GM23338 (cell line): Measurements from ENCODE around the gene SLC19A1.

Source experiments
- CREB1 ChIP-seq: fragments of 250-450 bp; sonication (Bioruptor Pico); IDR thresholded peaks from 2 replicates; pipeline ENCODE4 v1.5.0; 2020; ENCODE audit warnings: low read depth, mild to moderate bottlenecking, moderate library complexity
- EZH2 ChIP-seq: fragments of 200-600 bp; sonication (generic); IDR thresholded peaks from one replicate; pipeline ENCODE4 v1.8.0; 2017; ENCODE audit warnings: antibody characterized with exemption, mild to moderate bottlenecking, low read depth; ENCODE audit not compliant: unreplicated experiment
- EZH2phosphoT487 ChIP-seq: fragments of 200-600 bp; sonication (generic); IDR thresholded peaks from one replicate; pipeline ENCODE4 v1.8.1; 2018; ENCODE audit warnings: antibody characterized with exemption; ENCODE audit not compliant: unreplicated experiment
- JUNB ChIP-seq: IDR thresholded peaks from one replicate; pipeline ENCODE4 v1.6.1; 2016; ENCODE audit warnings: antibody characterized with exemption; ENCODE audit not compliant: unreplicated experiment
- NANOG ChIP-seq: IDR thresholded peaks from 2 replicates; pipeline ENCODE4 v1.6.1; 2016; ENCODE audit warnings: antibody characterized with exemption, borderline replicate concordance
- POLR2AphosphoS5 ChIP-seq: IDR thresholded peaks from 2 replicates; pipeline ENCODE4 v1.6.1; 2016; ENCODE audit warnings: antibody characterized with exemption, low read depth
- STAT1 ChIP-seq: IDR thresholded peaks from one replicate; pipeline ENCODE4 v1.6.1; 2016; ENCODE audit warnings: antibody characterized with exemption; ENCODE audit not compliant: unreplicated experiment
- ZNF114 ChIP-seq: fragments of 250-450 bp; sonication (Bioruptor Pico); IDR thresholded peaks from 2 replicates; pipeline ENCODE4 v1.5.0; 2020; ENCODE audit warnings: mild to moderate bottlenecking, moderate library complexity
- ZNF331 ChIP-seq: fragments of 250-450 bp; sonication (Bioruptor Pico); IDR thresholded peaks from 2 replicates; pipeline ENCODE4 v1.5.0; 2020; ENCODE audit warnings: low read depth, mild to moderate bottlenecking, moderate library complexity
- TF ChIP-seq, protein P1 (sequence below): IDR thresholded peaks from one replicate; pipeline ENCODE4 v1.6.1; 2018; ENCODE audit warnings: antibody characterized with exemption; ENCODE audit not compliant: unreplicated experiment
- TF ChIP-seq, protein P2 (sequence below), 2 experiments: fragments of 200-600 bp in 1 of 2; sonication (generic) in 1 of 2; conservative IDR thresholded peaks; 2 replicates each; pipeline versions ENCODE4 v1.5.1 to v1.6.1; 2016 to 2017; ENCODE audit warnings: antibody characterized with exemption in 2 of 2, low read depth in 2 of 2, mild to moderate bottlenecking in 2 of 2, moderate library complexity in 1 of 2
- TF ChIP-seq, protein P3 (sequence below): IDR thresholded peaks from 2 replicates; pipeline ENCODE4 v1.6.1; 2016; ENCODE audit warnings: antibody characterized with exemption
- TF ChIP-seq, protein P4 (sequence below): fragments of 250-450 bp; sonication (Bioruptor Pico); IDR thresholded peaks from 2 replicates; pipeline ENCODE4 v1.5.0; 2020; ENCODE audit warnings: mild to moderate bottlenecking, moderate library complexity

DNA sequence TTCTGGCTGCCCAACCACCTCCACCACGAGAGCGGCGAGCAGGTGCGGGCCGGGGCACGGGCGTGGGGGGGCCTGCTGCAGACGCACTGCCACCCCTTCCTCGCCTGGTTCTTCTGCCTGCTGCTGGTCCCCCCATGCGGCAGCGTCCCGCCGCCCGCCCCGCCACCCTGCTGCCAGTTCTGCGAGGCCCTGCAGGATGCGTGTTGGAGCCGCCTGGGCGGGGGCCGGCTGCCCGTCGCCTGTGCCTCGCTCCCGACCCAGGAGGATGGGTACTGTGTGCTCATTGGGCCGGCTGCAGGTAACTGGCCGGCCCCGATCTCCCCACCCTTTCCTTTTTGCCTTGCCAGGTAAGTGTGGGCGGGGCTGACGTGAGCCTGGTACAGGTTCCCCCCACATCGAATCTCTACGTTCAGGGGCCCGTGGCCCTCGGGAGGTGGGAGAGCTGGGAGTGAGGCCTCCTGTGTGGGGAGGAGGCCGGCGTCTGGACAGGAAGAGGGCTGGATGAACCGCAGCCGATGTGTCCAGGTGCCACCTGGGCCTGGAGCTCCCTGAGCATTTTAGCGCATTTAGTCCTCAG is 85.6 kb downstream of the SLC19A1 start:
- TF ChIP-seq, protein P1, sequence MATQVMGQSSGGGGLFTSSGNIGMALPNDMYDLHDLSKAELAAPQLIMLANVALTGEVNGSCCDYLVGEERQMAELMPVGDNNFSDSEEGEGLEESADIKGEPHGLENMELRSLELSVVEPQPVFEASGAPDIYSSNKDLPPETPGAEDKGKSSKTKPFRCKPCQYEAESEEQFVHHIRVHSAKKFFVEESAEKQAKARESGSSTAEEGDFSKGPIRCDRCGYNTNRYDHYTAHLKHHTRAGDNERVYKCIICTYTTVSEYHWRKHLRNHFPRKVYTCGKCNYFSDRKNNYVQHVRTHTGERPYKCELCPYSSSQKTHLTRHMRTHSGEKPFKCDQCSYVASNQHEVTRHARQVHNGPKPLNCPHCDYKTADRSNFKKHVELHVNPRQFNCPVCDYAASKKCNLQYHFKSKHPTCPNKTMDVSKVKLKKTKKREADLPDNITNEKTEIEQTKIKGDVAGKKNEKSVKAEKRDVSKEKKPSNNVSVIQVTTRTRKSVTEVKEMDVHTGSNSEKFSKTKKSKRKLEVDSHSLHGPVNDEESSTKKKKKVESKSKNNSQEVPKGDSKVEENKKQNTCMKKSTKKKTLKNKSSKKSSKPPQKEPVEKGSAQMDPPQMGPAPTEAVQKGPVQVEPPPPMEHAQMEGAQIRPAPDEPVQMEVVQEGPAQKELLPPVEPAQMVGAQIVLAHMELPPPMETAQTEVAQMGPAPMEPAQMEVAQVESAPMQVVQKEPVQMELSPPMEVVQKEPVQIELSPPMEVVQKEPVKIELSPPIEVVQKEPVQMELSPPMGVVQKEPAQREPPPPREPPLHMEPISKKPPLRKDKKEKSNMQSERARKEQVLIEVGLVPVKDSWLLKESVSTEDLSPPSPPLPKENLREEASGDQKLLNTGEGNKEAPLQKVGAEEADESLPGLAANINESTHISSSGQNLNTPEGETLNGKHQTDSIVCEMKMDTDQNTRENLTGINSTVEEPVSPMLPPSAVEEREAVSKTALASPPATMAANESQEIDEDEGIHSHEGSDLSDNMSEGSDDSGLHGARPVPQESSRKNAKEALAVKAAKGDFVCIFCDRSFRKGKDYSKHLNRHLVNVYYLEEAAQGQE: no peak
- TF ChIP-seq, protein P2, sequence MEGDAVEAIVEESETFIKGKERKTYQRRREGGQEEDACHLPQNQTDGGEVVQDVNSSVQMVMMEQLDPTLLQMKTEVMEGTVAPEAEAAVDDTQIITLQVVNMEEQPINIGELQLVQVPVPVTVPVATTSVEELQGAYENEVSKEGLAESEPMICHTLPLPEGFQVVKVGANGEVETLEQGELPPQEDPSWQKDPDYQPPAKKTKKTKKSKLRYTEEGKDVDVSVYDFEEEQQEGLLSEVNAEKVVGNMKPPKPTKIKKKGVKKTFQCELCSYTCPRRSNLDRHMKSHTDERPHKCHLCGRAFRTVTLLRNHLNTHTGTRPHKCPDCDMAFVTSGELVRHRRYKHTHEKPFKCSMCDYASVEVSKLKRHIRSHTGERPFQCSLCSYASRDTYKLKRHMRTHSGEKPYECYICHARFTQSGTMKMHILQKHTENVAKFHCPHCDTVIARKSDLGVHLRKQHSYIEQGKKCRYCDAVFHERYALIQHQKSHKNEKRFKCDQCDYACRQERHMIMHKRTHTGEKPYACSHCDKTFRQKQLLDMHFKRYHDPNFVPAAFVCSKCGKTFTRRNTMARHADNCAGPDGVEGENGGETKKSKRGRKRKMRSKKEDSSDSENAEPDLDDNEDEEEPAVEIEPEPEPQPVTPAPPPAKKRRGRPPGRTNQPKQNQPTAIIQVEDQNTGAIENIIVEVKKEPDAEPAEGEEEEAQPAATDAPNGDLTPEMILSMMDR (conservative IDR thresholded peaks at IDR 0.05; ENCODE audit: low read depth in 2 of 2): no peak
- no peak for TF ChIP-seq EZH2
- no peak for TF ChIP-seq STAT1
- no peak for TF ChIP-seq POLR2AphosphoS5
- TF ChIP-seq EZH2phosphoT487: no peak
- TF ChIP-seq, protein P3, sequence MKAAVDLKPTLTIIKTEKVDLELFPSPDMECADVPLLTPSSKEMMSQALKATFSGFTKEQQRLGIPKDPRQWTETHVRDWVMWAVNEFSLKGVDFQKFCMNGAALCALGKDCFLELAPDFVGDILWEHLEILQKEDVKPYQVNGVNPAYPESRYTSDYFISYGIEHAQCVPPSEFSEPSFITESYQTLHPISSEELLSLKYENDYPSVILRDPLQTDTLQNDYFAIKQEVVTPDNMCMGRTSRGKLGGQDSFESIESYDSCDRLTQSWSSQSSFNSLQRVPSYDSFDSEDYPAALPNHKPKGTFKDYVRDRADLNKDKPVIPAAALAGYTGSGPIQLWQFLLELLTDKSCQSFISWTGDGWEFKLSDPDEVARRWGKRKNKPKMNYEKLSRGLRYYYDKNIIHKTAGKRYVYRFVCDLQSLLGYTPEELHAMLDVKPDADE: no peak
- no peak for TF ChIP-seq CREB1 (CRISPR knock-in tag)
- no peak for TF ChIP-seq JUNB
- TF ChIP-seq, protein P4, sequence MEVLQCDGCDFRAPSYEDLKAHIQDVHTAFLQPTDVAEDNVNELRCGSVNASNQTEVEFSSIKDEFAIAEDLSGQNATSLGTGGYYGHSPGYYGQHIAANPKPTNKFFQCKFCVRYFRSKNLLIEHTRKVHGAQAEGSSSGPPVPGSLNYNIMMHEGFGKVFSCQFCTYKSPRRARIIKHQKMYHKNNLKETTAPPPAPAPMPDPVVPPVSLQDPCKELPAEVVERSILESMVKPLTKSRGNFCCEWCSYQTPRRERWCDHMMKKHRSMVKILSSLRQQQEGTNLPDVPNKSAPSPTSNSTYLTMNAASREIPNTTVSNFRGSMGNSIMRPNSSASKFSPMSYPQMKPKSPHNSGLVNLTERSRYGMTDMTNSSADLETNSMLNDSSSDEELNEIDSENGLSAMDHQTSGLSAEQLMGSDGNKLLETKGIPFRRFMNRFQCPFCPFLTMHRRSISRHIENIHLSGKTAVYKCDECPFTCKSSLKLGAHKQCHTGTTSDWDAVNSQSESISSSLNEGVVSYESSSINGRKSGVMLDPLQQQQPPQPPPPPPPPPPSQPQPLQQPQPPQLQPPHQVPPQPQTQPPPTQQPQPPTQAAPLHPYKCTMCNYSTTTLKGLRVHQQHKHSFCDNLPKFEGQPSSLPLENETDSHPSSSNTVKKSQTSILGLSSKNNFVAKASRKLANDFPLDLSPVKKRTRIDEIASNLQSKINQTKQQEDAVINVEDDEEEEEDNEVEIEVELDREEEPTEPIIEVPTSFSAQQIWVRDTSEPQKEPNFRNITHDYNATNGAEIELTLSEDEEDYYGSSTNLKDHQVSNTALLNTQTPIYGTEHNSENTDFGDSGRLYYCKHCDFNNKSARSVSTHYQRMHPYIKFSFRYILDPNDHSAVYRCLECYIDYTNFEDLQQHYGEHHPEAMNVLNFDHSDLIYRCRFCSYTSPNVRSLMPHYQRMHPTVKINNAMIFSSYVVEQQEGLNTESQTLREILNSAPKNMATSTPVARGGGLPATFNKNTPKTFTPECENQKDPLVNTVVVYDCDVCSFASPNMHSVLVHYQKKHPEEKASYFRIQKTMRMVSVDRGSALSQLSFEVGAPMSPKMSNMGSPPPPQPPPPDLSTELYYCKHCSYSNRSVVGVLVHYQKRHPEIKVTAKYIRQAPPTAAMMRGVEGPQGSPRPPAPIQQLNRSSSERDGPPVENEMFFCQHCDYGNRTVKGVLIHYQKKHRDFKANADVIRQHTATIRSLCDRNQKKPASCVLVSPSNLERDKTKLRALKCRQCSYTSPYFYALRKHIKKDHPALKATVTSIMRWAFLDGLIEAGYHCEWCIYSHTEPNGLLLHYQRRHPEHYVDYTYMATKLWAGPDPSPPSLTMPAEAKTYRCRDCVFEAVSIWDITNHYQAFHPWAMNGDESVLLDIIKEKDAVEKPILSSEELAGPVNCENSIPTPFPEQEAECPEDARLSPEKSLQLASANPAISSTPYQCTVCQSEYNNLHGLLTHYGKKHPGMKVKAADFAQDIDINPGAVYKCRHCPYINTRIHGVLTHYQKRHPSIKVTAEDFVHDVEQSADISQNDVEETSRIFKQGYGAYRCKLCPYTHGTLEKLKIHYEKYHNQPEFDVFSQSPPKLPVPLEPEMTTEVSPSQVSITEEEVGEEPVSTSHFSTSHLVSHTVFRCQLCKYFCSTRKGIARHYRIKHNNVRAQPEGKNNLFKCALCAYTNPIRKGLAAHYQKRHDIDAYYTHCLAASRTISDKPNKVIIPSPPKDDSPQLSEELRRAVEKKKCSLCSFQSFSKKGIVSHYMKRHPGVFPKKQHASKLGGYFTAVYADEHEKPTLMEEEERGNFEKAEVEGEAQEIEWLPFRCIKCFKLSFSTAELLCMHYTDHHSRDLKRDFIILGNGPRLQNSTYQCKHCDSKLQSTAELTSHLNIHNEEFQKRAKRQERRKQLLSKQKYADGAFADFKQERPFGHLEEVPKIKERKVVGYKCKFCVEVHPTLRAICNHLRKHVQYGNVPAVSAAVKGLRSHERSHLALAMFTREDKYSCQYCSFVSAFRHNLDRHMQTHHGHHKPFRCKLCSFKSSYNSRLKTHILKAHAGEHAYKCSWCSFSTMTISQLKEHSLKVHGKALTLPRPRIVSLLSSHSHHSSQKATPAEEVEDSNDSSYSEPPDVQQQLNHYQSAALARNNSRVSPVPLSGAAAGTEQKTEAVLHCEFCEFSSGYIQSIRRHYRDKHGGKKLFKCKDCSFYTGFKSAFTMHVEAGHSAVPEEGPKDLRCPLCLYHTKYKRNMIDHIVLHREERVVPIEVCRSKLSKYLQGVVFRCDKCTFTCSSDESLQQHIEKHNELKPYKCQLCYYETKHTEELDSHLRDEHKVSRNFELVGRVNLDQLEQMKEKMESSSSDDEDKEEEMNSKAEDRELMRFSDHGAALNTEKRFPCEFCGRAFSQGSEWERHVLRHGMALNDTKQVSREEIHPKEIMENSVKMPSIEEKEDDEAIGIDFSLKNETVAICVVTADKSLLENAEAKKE: no peak
- TF ChIP-seq ZNF114 (CRISPR knock-in tag): no peak
- no peak for TF ChIP-seq NANOG
- no peak for TF ChIP-seq ZNF331 (CRISPR knock-in tag)
